K562 (cell line): ENCODE results near the gene EPHB6. TPM values are rescaled to one million over a fixed set of nuclear protein-coding genes. Genes with fewer than 3 reads are reported as not detected.

ENCODE experiments used
- ETV1 ChIP-seq: fragments of 450-650 bp; conservative IDR thresholded peaks from 2 replicates; pipeline ENCODE4 v1.6.1; 2016; ENCODE audit warnings: missing genetic modification characterization, control low read depth, low read depth, missing compliant biosample characterization
- KDM4B ChIP-seq, 2 experiments: fragments of 450-650 bp in 1 of 2; sonication (generic) in 1 of 2; IDR thresholded peaks; 2 replicates each; pipeline ENCODE4 v1.6.1; 2016 to 2017; ENCODE audit warnings: borderline replicate concordance in 2 of 2, antibody characterized with exemption in 1 of 2, low read depth in 1 of 2, mild to moderate bottlenecking in 1 of 2
- NRF1 ChIP-seq, 2 experiments: fragments of 450-650 bp; IDR thresholded peaks in 1 of 2; conservative IDR thresholded peaks in 1 of 2; 2 replicates each; pipeline ENCODE4 v1.6.1; 2014; ENCODE audit warnings: mild to moderate bottlenecking in 2 of 2
- RAD21 ChIP-seq, 2 experiments: fragments of 250-450 bp in 1 of 2; fragments of 450-650 bp in 1 of 2; sonication (Bioruptor Pico) in 1 of 2; formaldehyde crosslinking in 1 of 2; IDR thresholded peaks in 1 of 2; conservative IDR thresholded peaks in 1 of 2; 2 replicates each; pipeline versions ENCODE4 v1.4.0 to v1.8.0; 2020 to 2022; ENCODE audit warnings: mild to moderate bottlenecking in 2 of 2, moderate library complexity in 1 of 2
- SIRT6 ChIP-seq: IDR thresholded peaks from one replicate; pipeline ENCODE4 v1.6.1; 2012; ENCODE audit warnings: low read depth, mild to moderate bottlenecking, control low read depth, inconsistent platforms, low read length, moderate library complexity
- SMAD4 ChIP-seq: fragments of 250-450 bp; sonication (Bioruptor Pico); conservative IDR thresholded peaks from 2 replicates; pipeline ENCODE4 v1.8.0; 2021; ENCODE audit warnings: inconsistent platforms, mild to moderate bottlenecking, moderate library complexity
- TAF9B ChIP-seq: fragments of 450-650 bp; IDR thresholded peaks from 2 replicates; pipeline ENCODE4 v1.6.1; 2018; ENCODE audit warnings: mild to moderate bottlenecking; ENCODE audit not compliant: partially characterized antibody
- ZNF140 ChIP-seq: fragments of 250-450 bp; sonication (Bioruptor Pico); IDR thresholded peaks from 2 replicates; pipeline ENCODE4 v1.8.0; 2021; ENCODE audit warnings: moderate library complexity, mild to moderate bottlenecking, inconsistent platforms
- polyA plus RNA-seq, 8 experiments: library from polyadenylated mRNA; depleted of rRNA in 4 of 8; stranded (reverse) in 5 of 8; unstranded in 3 of 8; fragments of >200 nt; fragmentation: Nextera tagmentation in 2 of 8; fragmentation: Illumina TruSeq in 1 of 8; extraction: Ambion mirVana in 2 of 8; extraction: Trizol in 1 of 8; gene quantifications; 2 replicates each; pipeline versions ENCODE4 v1.2.1 to v1.2.3, GENCODE V29; 2011 to 2014; ENCODE audit warnings: inconsistent platforms in 1 of 8, missing spikeins in 1 of 8
- total RNA-seq, 7 experiments: library from RNA; depleted of rRNA in 6 of 7; stranded (reverse); fragments of >200 nt in 6 of 7; fragmentation: Illumina TruSeq in 2 of 7; extraction: Trizol in 2 of 7; gene quantifications; 2 replicates each; pipeline versions ENCODE4 v1.2.1 to v1.2.3, GENCODE V29; 2011 to 2021; ENCODE audit warnings: low replicate concordance in 1 of 7
- TF ChIP-seq, protein P1 (sequence below): sonication (generic); formaldehyde crosslinking; IDR thresholded peaks from 2 replicates; pipeline ENCODE4 v1.8.1; 2023; ENCODE audit warnings: missing genetic modification reagents, mild to moderate bottlenecking, borderline replicate concordance
- TF ChIP-seq, protein P2 (sequence below): fragments of 200-800 bp; sonication (Bioruptor generic); IDR thresholded peaks from 2 replicates; pipeline ENCODE4 v1.6.1; 2017; ENCODE audit warnings: missing genetic modification characterization, missing compliant biosample characterization
- TF ChIP-seq, protein P3 (sequence below): fragments of 250-450 bp; sonication (Bioruptor Pico); IDR thresholded peaks from 2 replicates; pipeline ENCODE4 v1.5.0; 2021; ENCODE audit warnings: mild to moderate bottlenecking, borderline replicate concordance
- TF ChIP-seq, protein P4 (sequence below): sonication (generic); formaldehyde crosslinking; IDR thresholded peaks from 2 replicates; pipeline ENCODE4 v1.8.1; 2023; ENCODE audit warnings: mild to moderate bottlenecking, missing genetic modification reagents

Gene EPHB6
- total and polyA plus RNA-seq, 9 of the 15 experiments (the other 6 are each of a cell fraction or from before 2014, with no cell fraction given) = 1.4 to 123 (median 7.6) TPM

DNA sequence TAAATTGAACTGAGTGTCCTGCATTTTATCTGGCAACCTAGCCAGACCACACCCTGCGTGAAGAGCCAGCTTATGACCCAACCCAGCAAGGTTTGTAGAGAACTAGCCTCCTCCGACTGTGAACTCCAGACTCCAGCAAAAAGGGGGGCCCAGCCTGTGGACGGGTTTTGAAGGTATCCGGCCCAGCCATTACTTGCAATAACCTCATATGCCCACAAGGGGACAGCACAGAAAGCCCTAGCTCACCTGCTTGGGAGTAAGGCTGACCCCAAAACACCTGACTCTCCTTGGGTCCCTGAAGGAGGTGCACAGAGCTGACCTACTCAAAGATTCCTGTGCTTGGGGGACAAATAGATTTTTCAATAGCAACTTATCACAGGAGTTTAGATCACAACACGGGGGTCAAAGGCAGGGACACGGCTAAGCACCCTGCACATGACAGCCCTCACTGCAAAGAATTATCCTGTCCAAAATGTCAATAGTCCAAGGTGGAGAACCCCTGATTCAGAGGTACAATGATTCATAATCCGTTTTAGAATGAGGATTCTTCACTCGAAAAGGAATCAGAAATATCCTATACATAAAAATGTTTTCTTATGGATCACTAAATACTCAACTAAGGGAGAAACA, 26.1 kb downstream of the EPHB6 start (continued):
- TF ChIP-seq TAF9B = no peak
- TF ChIP-seq, protein P1, sequence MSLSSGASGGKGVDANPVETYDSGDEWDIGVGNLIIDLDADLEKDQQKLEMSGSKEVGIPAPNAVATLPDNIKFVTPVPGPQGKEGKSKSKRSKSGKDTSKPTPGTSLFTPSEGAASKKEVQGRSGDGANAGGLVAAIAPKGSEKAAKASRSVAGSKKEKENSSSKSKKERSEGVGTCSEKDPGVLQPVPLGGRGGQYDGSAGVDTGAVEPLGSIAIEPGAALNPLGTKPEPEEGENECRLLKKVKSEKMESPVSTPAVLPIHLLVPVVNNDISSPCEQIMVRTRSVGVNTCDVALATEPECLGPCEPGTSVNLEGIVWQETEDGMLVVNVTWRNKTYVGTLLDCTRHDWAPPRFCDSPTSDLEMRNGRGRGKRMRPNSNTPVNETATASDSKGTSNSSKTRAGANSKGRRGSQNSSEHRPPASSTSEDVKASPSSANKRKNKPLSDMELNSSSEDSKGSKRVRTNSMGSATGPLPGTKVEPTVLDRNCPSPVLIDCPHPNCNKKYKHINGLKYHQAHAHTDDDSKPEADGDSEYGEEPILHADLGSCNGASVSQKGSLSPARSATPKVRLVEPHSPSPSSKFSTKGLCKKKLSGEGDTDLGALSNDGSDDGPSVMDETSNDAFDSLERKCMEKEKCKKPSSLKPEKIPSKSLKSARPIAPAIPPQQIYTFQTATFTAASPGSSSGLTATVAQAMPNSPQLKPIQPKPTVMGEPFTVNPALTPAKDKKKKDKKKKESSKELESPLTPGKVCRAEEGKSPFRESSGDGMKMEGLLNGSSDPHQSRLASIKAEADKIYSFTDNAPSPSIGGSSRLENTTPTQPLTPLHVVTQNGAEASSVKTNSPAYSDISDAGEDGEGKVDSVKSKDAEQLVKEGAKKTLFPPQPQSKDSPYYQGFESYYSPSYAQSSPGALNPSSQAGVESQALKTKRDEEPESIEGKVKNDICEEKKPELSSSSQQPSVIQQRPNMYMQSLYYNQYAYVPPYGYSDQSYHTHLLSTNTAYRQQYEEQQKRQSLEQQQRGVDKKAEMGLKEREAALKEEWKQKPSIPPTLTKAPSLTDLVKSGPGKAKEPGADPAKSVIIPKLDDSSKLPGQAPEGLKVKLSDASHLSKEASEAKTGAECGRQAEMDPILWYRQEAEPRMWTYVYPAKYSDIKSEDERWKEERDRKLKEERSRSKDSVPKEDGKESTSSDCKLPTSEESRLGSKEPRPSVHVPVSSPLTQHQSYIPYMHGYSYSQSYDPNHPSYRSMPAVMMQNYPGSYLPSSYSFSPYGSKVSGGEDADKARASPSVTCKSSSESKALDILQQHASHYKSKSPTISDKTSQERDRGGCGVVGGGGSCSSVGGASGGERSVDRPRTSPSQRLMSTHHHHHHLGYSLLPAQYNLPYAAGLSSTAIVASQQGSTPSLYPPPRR = no peak
- TF ChIP-seq NRF1 (conservative IDR thresholded peaks at IDR 0.05 in 1 of 2, IDR thresholded peaks at IDR 0.05 in 1 of 2) = no peak
- 0 out of 2 replicates have a peak, but pooled peaks have one; percentile 24 for TF ChIP-seq ETV1 (tag)
- TF ChIP-seq, protein P2, sequence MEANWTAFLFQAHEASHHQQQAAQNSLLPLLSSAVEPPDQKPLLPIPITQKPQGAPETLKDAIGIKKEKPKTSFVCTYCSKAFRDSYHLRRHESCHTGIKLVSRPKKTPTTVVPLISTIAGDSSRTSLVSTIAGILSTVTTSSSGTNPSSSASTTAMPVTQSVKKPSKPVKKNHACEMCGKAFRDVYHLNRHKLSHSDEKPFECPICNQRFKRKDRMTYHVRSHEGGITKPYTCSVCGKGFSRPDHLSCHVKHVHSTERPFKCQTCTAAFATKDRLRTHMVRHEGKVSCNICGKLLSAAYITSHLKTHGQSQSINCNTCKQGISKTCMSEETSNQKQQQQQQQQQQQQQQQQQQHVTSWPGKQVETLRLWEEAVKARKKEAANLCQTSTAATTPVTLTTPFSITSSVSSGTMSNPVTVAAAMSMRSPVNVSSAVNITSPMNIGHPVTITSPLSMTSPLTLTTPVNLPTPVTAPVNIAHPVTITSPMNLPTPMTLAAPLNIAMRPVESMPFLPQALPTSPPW (CRISPR knock-in tag) = no peak
- TF ChIP-seq SMAD4 (CRISPR knock-in tag) = no peak
- TF ChIP-seq, protein P3, sequence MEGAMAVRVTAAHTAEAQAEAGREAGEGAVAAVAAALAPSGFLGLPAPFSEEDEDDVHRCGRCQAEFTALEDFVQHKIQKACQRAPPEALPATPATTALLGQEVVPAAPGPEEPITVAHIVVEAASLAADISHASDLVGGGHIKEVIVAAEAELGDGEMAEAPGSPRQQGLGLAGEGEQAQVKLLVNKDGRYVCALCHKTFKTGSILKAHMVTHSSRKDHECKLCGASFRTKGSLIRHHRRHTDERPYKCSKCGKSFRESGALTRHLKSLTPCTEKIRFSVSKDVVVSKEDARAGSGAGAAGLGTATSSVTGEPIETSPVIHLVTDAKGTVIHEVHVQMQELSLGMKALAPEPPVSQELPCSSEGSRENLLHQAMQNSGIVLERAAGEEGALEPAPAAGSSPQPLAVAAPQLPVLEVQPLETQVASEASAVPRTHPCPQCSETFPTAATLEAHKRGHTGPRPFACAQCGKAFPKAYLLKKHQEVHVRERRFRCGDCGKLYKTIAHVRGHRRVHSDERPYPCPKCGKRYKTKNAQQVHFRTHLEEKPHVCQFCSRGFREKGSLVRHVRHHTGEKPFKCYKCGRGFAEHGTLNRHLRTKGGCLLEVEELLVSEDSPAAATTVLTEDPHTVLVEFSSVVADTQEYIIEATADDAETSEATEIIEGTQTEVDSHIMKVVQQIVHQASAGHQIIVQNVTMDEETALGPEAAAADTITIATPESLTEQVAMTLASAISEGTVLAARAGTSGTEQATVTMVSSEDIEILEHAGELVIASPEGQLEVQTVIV = no peak
- peak; percentile 75 to 80 for TF ChIP-seq RAD21 (CRISPR knock-in tag; conservative IDR thresholded peaks at IDR 0.05 in 1 of 2, IDR thresholded peaks at IDR 0.05 in 1 of 2)
- TF ChIP-seq SIRT6 = no peak
- TF ChIP-seq KDM4B (IDR thresholded peaks at IDR 0.05; ENCODE audit: borderline replicate concordance in 2 of 2, low read depth in 1 of 2) = no peak
- TF ChIP-seq, protein P4, sequence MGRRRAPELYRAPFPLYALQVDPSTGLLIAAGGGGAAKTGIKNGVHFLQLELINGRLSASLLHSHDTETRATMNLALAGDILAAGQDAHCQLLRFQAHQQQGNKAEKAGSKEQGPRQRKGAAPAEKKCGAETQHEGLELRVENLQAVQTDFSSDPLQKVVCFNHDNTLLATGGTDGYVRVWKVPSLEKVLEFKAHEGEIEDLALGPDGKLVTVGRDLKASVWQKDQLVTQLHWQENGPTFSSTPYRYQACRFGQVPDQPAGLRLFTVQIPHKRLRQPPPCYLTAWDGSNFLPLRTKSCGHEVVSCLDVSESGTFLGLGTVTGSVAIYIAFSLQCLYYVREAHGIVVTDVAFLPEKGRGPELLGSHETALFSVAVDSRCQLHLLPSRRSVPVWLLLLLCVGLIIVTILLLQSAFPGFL (CRISPR knock-in tag) = no peak
- TF ChIP-seq ZNF140 (CRISPR knock-in tag) = no peak
